Suprapubic skin (tissue), 3 donors: Measurements from ENCODE around the gene SEC61A1.

Source experiments
- CTCF ChIP-seq, 2 donors: fragments of 200-600 bp in 1 of 2; fragments of 450-650 bp in 1 of 2; sonication (generic) in 1 of 2; IDR thresholded peaks; one replicate each; pipeline ENCODE4 v1.5.1; 2016 to 2019; ENCODE audit warnings: antibody characterized with exemption in 2 of 2, mild to moderate bottlenecking in 1 of 2, moderate library complexity in 1 of 2
- EP300 ChIP-seq: sonication (generic); formaldehyde crosslinking; IDR thresholded peaks from one replicate; pipeline ENCODE4 v1.6.1; 2017; ENCODE audit warnings: antibody characterized with exemption
- POLR2A ChIP-seq, 2 donors: fragments of 450-650 bp; IDR thresholded peaks; one replicate each; pipeline ENCODE4 v1.6.1; 2017; ENCODE audit warnings: antibody characterized with exemption in 2 of 2, mild to moderate bottlenecking in 2 of 2, moderate library complexity in 2 of 2

GRCh38 chr3:128074851-128075521, 22.7 kb downstream of the SEC61A1 start:
- TF ChIP-seq CTCF (IDR thresholded peaks at IDR 0.05) (no peak), POLR2A (IDR thresholded peaks at IDR 0.05) (no peak), EP300 (no peak)
